Measurements from ENCODE around the gene LPIN1.
"Not testable (repeated sequence)": the region's sequence is repeated elsewhere in the genome, so short reads cannot be mapped to it uniquely, and the experiment has no call there.

LPIN1 gene

GRCh38 chr2:11831415-11831814 lies 85.0 kb downstream of the LPIN1 start:
- DNase-seq: no peak

- DNase-seq: no peak
Measured at GRCh38 chr2:11832531-11832930, 86.1 kb downstream of the LPIN1 start.

GRCh38 chr2:11833601-11834000 lies 87.2 kb downstream of the LPIN1 start:
- DNase-seq: no peak

- DNase-seq: no peak
Measured at GRCh38 chr2:11835403-11835802, 89.0 kb downstream of the LPIN1 start.

- DNase-seq: no peak
Measured at GRCh38 chr2:11836647-11837219, 90.3 kb downstream of the LPIN1 start.

GRCh38 chr2:11837875-11838734 lies 91.7 kb downstream of the LPIN1 start:
- DNase-seq: no peak

GRCh38 chr2:11839916-11840315 lies 93.5 kb downstream of the LPIN1 start:
- DNase-seq: no peak

GRCh38 chr2:11842336-11842735 lies 95.9 kb downstream of the LPIN1 start:
- peak in 16 of 56 donors; percentile 6 to 62 (median 18) for DNase-seq

- not testable (repeated sequence) for DNase-seq
Measured at GRCh38 chr2:11844798-11845197, 98.4 kb downstream of the LPIN1 start.

GRCh38 chr2:11847935-11848334 lies 101.5 kb downstream of the LPIN1 start:
- DNase-seq: not testable (repeated sequence)

GRCh38 chr2:11850082-11850481 lies 103.7 kb downstream of the LPIN1 start:
- peak in 55 of 56 donors; percentile 7 to 91 (median 73) for DNase-seq

- DNase-seq: peak in 3 of 56 donors; percentile 3 to 6 (median 5)
Measured at GRCh38 chr2:11852526-11853196, 106.2 kb downstream of the LPIN1 start.

GRCh38 chr2:11853197-11853588 lies 106.8 kb downstream of the LPIN1 start:
- DNase-seq: no peak

- DNase-seq: no peak
Measured at GRCh38 chr2:11855064-11855760, 108.8 kb downstream of the LPIN1 start.

GRCh38 chr2:11856095-11856494 lies 109.7 kb downstream of the LPIN1 start:
- DNase-seq: no peak

- DNase-seq: no peak
Measured at GRCh38 chr2:11858883-11859282, 112.5 kb downstream of the LPIN1 start.

- DNase-seq: not testable (repeated sequence)
Measured at GRCh38 chr2:11859975-11860374, 113.5 kb downstream of the LPIN1 start.

GRCh38 chr2:11861044-11861443 lies 114.6 kb downstream of the LPIN1 start:
- DNase-seq: no peak

- DNase-seq: no peak
Measured at GRCh38 chr2:11862049-11862448, 115.6 kb downstream of the LPIN1 start.

GRCh38 chr2:11863103-11863502 lies 116.7 kb downstream of the LPIN1 start:
- DNase-seq: no peak

GRCh38 chr2:11863513-11864328 lies 117.3 kb downstream of the LPIN1 start:
- peak in 53 of 56 donors; percentile 8 to 79 (median 53) for DNase-seq
